Stomach (tissue), 9 donors: ENCODE measurements around the gene ASL. TPM values are rescaled to one million over a fixed set of nuclear protein-coding genes. Genes with fewer than 3 reads are reported as not detected.
"Not testable (repeated sequence)": the region's sequence is repeated elsewhere in the genome, so short reads cannot be mapped to it uniquely, and the experiment has no call there.

ENCODE experiments used
- DNase-seq, 2 donors: peaks; one replicate each; pipeline versions ENCODE4 v3.0.0 to v3.0.0-alpha.2; 2013 to 2019
- H3K27ac ChIP-seq, 5 donors: fragments of 200-600 bp in 4 of 5; sonication (generic) in 4 of 5; one replicate each; pipeline ENCODE4 v1.5.1; 2013 to 2019; ENCODE audit warnings: mild to moderate bottlenecking in 1 of 5, moderate library complexity in 1 of 5
- H3K27me3 ChIP-seq, 3 donors: fragments of 200-600 bp; sonication (generic); one replicate each; pipeline ENCODE4 v1.5.1; 2017 to 2019; ENCODE audit warnings: mixed run types in 1 of 3
- H3K36me3 ChIP-seq, 4 donors: fragments of 200-600 bp; sonication (generic); 1 replicate in 3 of 4; 2 replicates in 1 of 4; pipeline ENCODE4 v1.5.1; 2016 to 2019
- H3K4me1 ChIP-seq, 4 donors: fragments of 200-600 bp; sonication (generic); one replicate each; pipeline ENCODE4 v1.5.1; 2016 to 2019
- H3K4me3 ChIP-seq, 4 donors: fragments of 200-600 bp; sonication (generic) in 3 of 4; one replicate each; pipeline ENCODE4 v1.5.1; 2016 to 2019; ENCODE audit warnings: mild to moderate bottlenecking in 1 of 4
- H3K9me3 ChIP-seq, 4 donors: fragments of 200-600 bp; sonication (generic); one replicate each; pipeline ENCODE4 v1.5.1; 2016 to 2019
- EP300 ChIP-seq: sonication (generic); formaldehyde crosslinking; IDR thresholded peaks from one replicate; pipeline ENCODE4 v1.6.1; 2017; ENCODE audit warnings: antibody characterized with exemption
- POLR2A ChIP-seq, 4 donors: fragments of 450-650 bp; IDR thresholded peaks; one replicate each; pipeline ENCODE4 v1.6.1; 2016; ENCODE audit warnings: antibody characterized with exemption in 4 of 4, control low read depth in 2 of 4, mild to moderate bottlenecking in 1 of 4, moderate library complexity in 1 of 4
- POLR2AphosphoS5 ChIP-seq, 3 donors: sonication (generic); formaldehyde crosslinking; IDR thresholded peaks; one replicate each; pipeline ENCODE4 v1.6.1; 2016; ENCODE audit warnings: antibody characterized with exemption in 3 of 3
- WGBS, 5 donors: extraction: QIAGEN DNeasy Blood & Tissue Kit in 3 of 5; methylation state at CpG; one replicate each; pipeline versions ENCODE4 v1.1.5 to v1.1.7; 2013 to 2018; 5-methylcytosine and 5-hydroxymethylcytosine counted together
- intact Hi-C: fragments of 100-400 bp; cut with DNase I; formaldehyde crosslinking; loops from one replicate; pipeline ENCODE4 v1.15.1; 2023; ENCODE audit warnings: low total_unique reads
- polyA plus RNA-seq, 3 donors: library from polyadenylated mRNA; stranded (reverse); fragments of 200-250 nt; gene quantifications; one replicate each; pipeline ENCODE4 v1.2.3, GENCODE V29; 2013
- total RNA-seq, 5 donors: library from RNA; depleted of rRNA; stranded (reverse); fragments of >200 nt; gene quantifications; one replicate each; pipeline versions ENCODE4 v1.1.0 to v1.2.3, GENCODE V29; 2014 to 2016
- TF ChIP-seq, protein P1 (sequence below), 7 experiments: fragments of 450-650 bp in 4 of 7; fragments of 200-600 bp in 3 of 7; sonication (generic) in 3 of 7; IDR thresholded peaks; one replicate each; pipeline ENCODE4 v1.5.1; 2016 to 2019; ENCODE audit warnings: antibody characterized with exemption in 7 of 7, control low read depth in 2 of 7, mild to moderate bottlenecking in 1 of 7
- donor health status: healthy with polysubstance abuse.
- donor health status: Bipolar disorder and iron deficiency.
- donor health status: healthy.

The ASL gene
- total and polyA plus RNA-seq, 8 donors: 42.8 to 369 (median 75.7) TPM

GRCh38 chr7:66036382-66036781, 39.2 kb upstream of the ASL start:
- H3K9me3 ChIP-seq: no peaks in the 10 kb centered on the region
- no peaks in the 10 kb centered on the region for H3K27me3 ChIP-seq
- no peak for DNase-seq
- H3K36me3 ChIP-seq: no peaks in the 10 kb centered on the region
- peak overlapping the region in 1 of 5 donors; percentile 16 for H3K27ac ChIP-seq
- intact Hi-C loops: no loop called here
- H3K4me1 ChIP-seq: peaks cover 0 to 11% (median 4%) of the 10 kb centered on the region in 4 donors
- no peak overlapping the region for H3K4me3 ChIP-seq
- WGBS, 5 donors: 56 to 76% (median 68%) methylated on average over 3 of the region's 3 CpGs
- TF ChIP-seq POLR2A (IDR thresholded peaks at IDR 0.05) (no peak), POLR2AphosphoS5 (IDR thresholded peaks at IDR 0.05) (no peak), EP300 (no peak)

DNA sequence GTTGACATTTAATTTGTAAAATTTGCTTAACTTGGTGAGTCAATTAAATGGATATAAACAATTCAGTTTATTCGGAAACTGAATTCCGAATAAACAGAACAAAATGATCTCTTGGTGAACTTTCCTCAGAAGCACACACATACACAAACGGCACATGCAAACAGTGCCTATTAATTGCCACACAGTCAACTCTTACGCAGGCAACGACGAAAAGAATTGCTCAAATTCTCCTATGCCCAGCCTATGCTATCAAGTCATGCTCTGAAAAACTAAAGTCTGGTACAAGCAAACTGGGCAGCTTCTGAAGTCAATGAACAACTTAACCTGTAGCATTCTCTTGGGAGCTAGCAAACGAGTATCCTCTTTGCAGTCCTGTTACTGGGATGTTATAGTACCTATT, 38.8 kb upstream of the ASL start:
- intact Hi-C loops: no loop called here
- Histone ChIP-seq H3K27me3 (no peaks in the 10 kb centered on the region), H3K27ac (peak overlapping the region in 2 of 5 donors; percentile 31 to 50), H3K36me3 (no peaks in the 10 kb centered on the region), H3K9me3 (no peaks in the 10 kb centered on the region), H3K4me1 (peaks cover 0 to 11% (median 4%) of the 10 kb centered on the region in 4 donors), H3K4me3 (no peak overlapping the region)
- WGBS, 5 donors: 65 to 83% (median 78%) methylated on average over 7 of the region's 7 CpGs
- no peak for DNase-seq
- peak in 1 of 3 donors; percentile 62 for TF ChIP-seq POLR2AphosphoS5 (IDR thresholded peaks at IDR 0.05)
- TF ChIP-seq, protein P1, sequence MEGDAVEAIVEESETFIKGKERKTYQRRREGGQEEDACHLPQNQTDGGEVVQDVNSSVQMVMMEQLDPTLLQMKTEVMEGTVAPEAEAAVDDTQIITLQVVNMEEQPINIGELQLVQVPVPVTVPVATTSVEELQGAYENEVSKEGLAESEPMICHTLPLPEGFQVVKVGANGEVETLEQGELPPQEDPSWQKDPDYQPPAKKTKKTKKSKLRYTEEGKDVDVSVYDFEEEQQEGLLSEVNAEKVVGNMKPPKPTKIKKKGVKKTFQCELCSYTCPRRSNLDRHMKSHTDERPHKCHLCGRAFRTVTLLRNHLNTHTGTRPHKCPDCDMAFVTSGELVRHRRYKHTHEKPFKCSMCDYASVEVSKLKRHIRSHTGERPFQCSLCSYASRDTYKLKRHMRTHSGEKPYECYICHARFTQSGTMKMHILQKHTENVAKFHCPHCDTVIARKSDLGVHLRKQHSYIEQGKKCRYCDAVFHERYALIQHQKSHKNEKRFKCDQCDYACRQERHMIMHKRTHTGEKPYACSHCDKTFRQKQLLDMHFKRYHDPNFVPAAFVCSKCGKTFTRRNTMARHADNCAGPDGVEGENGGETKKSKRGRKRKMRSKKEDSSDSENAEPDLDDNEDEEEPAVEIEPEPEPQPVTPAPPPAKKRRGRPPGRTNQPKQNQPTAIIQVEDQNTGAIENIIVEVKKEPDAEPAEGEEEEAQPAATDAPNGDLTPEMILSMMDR (IDR thresholded peaks at IDR 0.05): no peak

GRCh38 chr7:66039094-66039670, 36.4 kb upstream of the ASL start:
- peaks cover 0 to 5% (median 0%) of the 10 kb centered on the region in 3 donors for H3K27me3 ChIP-seq
- no peak for DNase-seq
- no peak overlapping the region for H3K4me3 ChIP-seq
- H3K9me3 ChIP-seq: no peaks in the 10 kb centered on the region
- TF ChIP-seq EP300 (no peak), POLR2AphosphoS5 (IDR thresholded peaks at IDR 0.05) (no peak), POLR2A (IDR thresholded peaks at IDR 0.05) (no peak)
- TF ChIP-seq, protein P1 (IDR thresholded peaks at IDR 0.05): no peak
- no peaks in the 10 kb centered on the region for H3K36me3 ChIP-seq
- WGBS, 5 donors: 85 to 88% (median 86%) methylated on average over 3 of the region's 3 CpGs
- peaks cover 3 to 16% (median 12%) of the 10 kb centered on the region in 4 donors for H3K4me1 ChIP-seq
- intact Hi-C loops: no loop called here
- no peak overlapping the region for H3K27ac ChIP-seq

- H3K4me1 ChIP-seq: peaks cover 0 to 19% (median 18%) of the 10 kb centered on the region in 4 donors
- no peaks in the 10 kb centered on the region for H3K9me3 ChIP-seq
- intact Hi-C loops: no loop called here
- peak overlapping the region in 3 of 5 donors; percentile 31 to 50 (median 34) for H3K27ac ChIP-seq
- TF ChIP-seq, protein P1 (IDR thresholded peaks at IDR 0.05): no peak
- TF ChIP-seq EP300 (no peak), POLR2AphosphoS5 (IDR thresholded peaks at IDR 0.05) (peak in 1 of 3 donors; percentile 23)
- peak; percentile 78 to 84 for DNase-seq
- H3K36me3 ChIP-seq: no peaks in the 10 kb centered on the region
- peaks cover 0 to 5% (median 0%) of the 10 kb centered on the region in 3 donors for H3K27me3 ChIP-seq
- WGBS, 5 donors: 3 to 8% (median 6%) methylated on average over 44 to 49 of the region's 49 CpGs
- H3K4me3 ChIP-seq: peak overlapping the region; percentile 47 to 55 (median 51)
Observed at GRCh38 chr7:66043681-66044497, 31.7 kb upstream of the ASL start.

DNA sequence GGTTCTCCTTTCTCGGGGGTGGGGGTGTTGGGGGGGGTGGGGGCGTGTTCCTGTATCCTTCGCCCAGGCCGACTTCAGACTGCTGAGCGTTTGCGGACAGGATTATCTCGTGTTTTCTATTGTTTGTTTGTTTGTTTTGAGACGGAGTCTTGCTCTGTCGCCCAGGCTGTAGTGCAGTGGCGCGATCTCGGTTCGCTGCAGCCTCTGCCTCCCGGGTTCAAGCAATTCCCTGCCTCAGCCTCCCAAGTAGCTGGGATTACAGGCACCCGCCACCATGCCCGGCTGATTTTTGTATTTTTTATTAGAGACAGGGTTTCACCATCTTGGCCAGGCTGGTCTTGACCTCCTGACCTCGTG, 31.1 kb upstream of the ASL start:
- not testable (repeated sequence) for H3K36me3 ChIP-seq
- H3K27ac ChIP-seq: peak overlapping the region in 3 of 5 donors; percentile 31 to 50 (median 34)

More for the DNA sequence above, 31.1 kb upstream of the ASL start:
- intact Hi-C loops, H3K9me3 ChIP-seq, DNase-seq, H3K27me3 ChIP-seq: not testable (repeated sequence)
- H3K4me3 ChIP-seq: peak overlapping the region; percentile 47 to 55 (median 51)
- WGBS, 5 donors: 17 to 32% (median 18%) methylated on average over 17 of the region's 17 CpGs
- peaks cover 0 to 19% (median 18%) of the 10 kb centered on the region in 4 donors for H3K4me1 ChIP-seq
